ENCODE results near the gene RNF144A. TPM values are rescaled to one million over a fixed set of nuclear protein-coding genes. Genes with fewer than 3 reads are reported as not detected.

Gene RNF144A
- total and polyA plus RNA-seq, 2 donors (not counting 1 experiment from before 2014, with no cell fraction given), result 1.2 to 1.6 TPM

DNA sequence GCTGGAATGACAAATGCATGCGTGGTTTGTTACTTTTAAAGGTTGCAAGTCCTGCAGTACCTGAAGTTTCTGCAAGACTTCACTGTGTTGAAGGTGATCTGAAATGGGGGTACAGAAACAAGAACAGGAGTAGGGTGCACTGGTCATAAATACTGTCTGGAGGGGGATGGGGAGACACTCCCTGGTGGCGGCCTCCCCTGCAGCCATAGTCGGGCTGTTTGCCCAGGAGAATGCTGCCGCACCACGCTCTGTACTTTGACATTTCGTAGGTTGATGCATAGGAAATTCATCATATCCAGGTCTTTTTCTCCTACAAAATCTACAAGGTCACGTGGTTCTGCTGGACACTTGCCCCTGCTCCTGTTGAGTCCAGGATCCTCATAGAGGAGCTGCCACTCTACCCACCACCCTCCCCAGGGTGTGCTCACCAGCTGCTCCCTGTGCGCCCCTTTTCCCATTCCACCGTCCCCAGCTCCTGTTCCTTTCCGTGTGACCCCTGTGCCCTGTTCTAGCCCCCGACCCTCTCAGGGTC, 103.8 kb downstream of the RNF144A start:
- H3K4me3 ChIP-seq (ENCODE audit: control extremely low read depth in 1 of 5, extremely low read depth in 1 of 5, insufficient read depth in 1 of 5, low read depth in 2 of 5, low read length in 4 of 5), result no peak overlapping the region
- H3K36me3 ChIP-seq (replicated peaks in 1 of 2; ENCODE audit: control extremely low read depth in 1 of 2, control insufficient read depth in 1 of 2, extremely low read depth in 1 of 2, insufficient read depth in 2 of 2, low read length in 1 of 2), result no peaks in the 10 kb centered on the region
- H3K9me3 ChIP-seq (ENCODE audit: control extremely low read depth in 1 of 3, control insufficient read depth in 2 of 3, insufficient read depth in 1 of 3, low read length in 2 of 3), result no peaks in the 10 kb centered on the region
- no peak overlapping the region for H2AFZ ChIP-seq (ENCODE audit: insufficient read depth, low read depth, low read length, poor library complexity, severe bottlenecking)
- H3K4me2 ChIP-seq (replicated peaks; ENCODE audit: low read depth, low read length, poor library complexity, severe bottlenecking), result no peak overlapping the region
- Mint-ChIP-seq H3K27me3 (no peaks in the 10 kb centered on the region), H3K4me1 (no peaks in the 10 kb centered on the region), H3K9me3 (ENCODE audit: insufficient read depth) (no peaks in the 10 kb centered on the region), H3K27ac (no peak overlapping the region), H3K4me3 (no peak overlapping the region)
- H3K27ac ChIP-seq (ENCODE audit: low read length in 2 of 2), result no peak overlapping the region
- no peaks in the 10 kb centered on the region for H3K79me2 ChIP-seq (ENCODE audit: control insufficient read depth, insufficient read depth, low read length)
- H4K20me1 ChIP-seq (ENCODE audit: control insufficient read depth, insufficient read depth, low read length, poor library complexity, severe bottlenecking), result no peaks in the 10 kb centered on the region
- H3K9ac ChIP-seq (ENCODE audit: low read length), result no peak overlapping the region
- no peak for ATAC-seq (ENCODE audit: low read depth)
- TF ChIP-seq, protein P1, sequence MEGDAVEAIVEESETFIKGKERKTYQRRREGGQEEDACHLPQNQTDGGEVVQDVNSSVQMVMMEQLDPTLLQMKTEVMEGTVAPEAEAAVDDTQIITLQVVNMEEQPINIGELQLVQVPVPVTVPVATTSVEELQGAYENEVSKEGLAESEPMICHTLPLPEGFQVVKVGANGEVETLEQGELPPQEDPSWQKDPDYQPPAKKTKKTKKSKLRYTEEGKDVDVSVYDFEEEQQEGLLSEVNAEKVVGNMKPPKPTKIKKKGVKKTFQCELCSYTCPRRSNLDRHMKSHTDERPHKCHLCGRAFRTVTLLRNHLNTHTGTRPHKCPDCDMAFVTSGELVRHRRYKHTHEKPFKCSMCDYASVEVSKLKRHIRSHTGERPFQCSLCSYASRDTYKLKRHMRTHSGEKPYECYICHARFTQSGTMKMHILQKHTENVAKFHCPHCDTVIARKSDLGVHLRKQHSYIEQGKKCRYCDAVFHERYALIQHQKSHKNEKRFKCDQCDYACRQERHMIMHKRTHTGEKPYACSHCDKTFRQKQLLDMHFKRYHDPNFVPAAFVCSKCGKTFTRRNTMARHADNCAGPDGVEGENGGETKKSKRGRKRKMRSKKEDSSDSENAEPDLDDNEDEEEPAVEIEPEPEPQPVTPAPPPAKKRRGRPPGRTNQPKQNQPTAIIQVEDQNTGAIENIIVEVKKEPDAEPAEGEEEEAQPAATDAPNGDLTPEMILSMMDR (IDR thresholded peaks at IDR 0.05), result no peak
- no peak for TF ChIP-seq EZH2 (IDR thresholded peaks at IDR 0.05; ENCODE audit: borderline replicate concordance, insufficient read depth, low read depth, low read length, poor library complexity, severe bottlenecking)
- POLR2A ChIA-PET, result no interaction called here
- CTCF ChIA-PET, result interaction anchor here (1.7 kb wide), 1 partner anchor 8 kb away, joined by 7 read pairs; no protein-coding TSS in a partner anchor
- 80% methylated on average over 11 of the region's 11 CpGs for WGBS (ENCODE audit: insufficient coverage)
- no peak for DNase-seq
- no peaks in the 10 kb centered on the region for H3K4me1 ChIP-seq (ENCODE audit: control insufficient read depth in 2 of 2, insufficient read depth in 2 of 2, low read length in 2 of 2)
- H3K27me3 ChIP-seq (replicated peaks in 1 of 4; ENCODE audit: control extremely low read depth in 1 of 4, control insufficient read depth in 3 of 4, insufficient read depth in 4 of 4, low read length in 3 of 4), result no peaks in the 10 kb centered on the region
- intact Hi-C loops (cut with micrococcal nuclease), result no loop called here

DNA sequence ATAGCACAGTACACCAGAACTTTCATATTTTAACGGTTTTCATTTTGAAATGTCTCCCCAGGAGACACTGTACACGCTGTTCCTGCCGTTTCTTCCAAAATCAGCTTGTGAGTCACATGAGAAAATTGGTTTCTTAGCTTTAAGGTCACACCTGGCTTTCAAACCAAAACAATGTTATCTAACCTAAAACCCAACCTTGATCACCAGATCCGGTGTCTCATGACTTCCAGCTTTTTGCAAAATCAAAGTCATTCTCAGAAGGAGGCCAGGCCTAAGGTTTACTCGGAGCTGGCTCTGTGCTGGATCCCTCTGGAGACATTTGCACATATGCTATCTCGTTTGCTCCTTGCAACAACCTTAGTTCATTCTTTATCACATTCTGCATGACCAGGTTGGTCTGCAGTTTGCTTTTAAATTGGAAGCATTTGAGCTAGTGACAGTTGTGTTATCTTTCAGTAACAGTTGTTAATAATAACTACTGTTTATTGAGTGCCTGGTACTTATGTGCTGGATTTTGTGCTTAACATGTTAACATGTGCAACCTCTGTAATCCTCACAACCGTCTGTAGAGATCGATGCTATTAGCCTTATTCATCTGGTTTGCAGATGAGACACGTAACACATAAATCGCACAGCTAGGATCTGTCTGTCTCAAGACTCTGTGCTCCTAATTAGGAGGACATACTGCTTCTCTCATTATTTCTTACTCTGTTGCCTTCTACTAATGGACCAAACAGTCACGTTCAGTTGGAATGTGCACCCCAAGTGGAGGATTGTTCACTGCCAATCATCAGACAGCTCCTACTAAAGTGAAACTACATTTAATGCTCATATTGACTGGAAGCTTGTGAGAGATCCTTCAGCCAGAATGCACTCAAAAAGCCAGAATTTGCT, 105.5 kb downstream of the RNF144A start:
- Histone ChIP-seq H3K36me3 (replicated peaks in 1 of 2; ENCODE audit: control extremely low read depth in 1 of 2, control insufficient read depth in 1 of 2, extremely low read depth in 1 of 2, insufficient read depth in 2 of 2, low read length in 1 of 2) (no peaks in the 10 kb centered on the region), H4K20me1 (ENCODE audit: control insufficient read depth, insufficient read depth, low read length, poor library complexity, severe bottlenecking) (no peaks in the 10 kb centered on the region), H3K79me2 (ENCODE audit: control insufficient read depth, insufficient read depth, low read length) (no peaks in the 10 kb centered on the region), H3K27me3 (replicated peaks in 1 of 4; ENCODE audit: control extremely low read depth in 1 of 4, control insufficient read depth in 3 of 4, insufficient read depth in 4 of 4, low read length in 3 of 4) (no peaks in the 10 kb centered on the region), H3K4me2 (replicated peaks; ENCODE audit: low read depth, low read length, poor library complexity, severe bottlenecking) (no peak overlapping the region), H3K9me3 (ENCODE audit: control extremely low read depth in 1 of 3, control insufficient read depth in 2 of 3, insufficient read depth in 1 of 3, low read length in 2 of 3) (no peaks in the 10 kb centered on the region), H3K9ac (ENCODE audit: low read length) (no peak overlapping the region), H3K4me3 (ENCODE audit: control extremely low read depth in 1 of 5, extremely low read depth in 1 of 5, insufficient read depth in 1 of 5, low read depth in 2 of 5, low read length in 4 of 5) (no peak overlapping the region), H3K27ac (ENCODE audit: low read length in 2 of 2) (no peak overlapping the region), H3K4me1 (ENCODE audit: control insufficient read depth in 2 of 2, insufficient read depth in 2 of 2, low read length in 2 of 2) (no peaks in the 10 kb centered on the region), H2AFZ (ENCODE audit: insufficient read depth, low read depth, low read length, poor library complexity, severe bottlenecking) (no peak overlapping the region)
- WGBS (ENCODE audit: insufficient coverage), result 99% methylated on average over 9 of the region's 11 CpGs
- POLR2A ChIA-PET, result no interaction called here
- Mint-ChIP-seq H3K27ac (no peak overlapping the region), H3K9me3 (ENCODE audit: insufficient read depth) (no peaks in the 10 kb centered on the region), H3K4me1 (no peaks in the 10 kb centered on the region), H3K4me3 (no peak overlapping the region), H3K27me3 (no peaks in the 10 kb centered on the region)
- no peak for DNase-seq
- intact Hi-C loops (cut with micrococcal nuclease), result no loop called here
- no peak for TF ChIP-seq EZH2 (IDR thresholded peaks at IDR 0.05; ENCODE audit: borderline replicate concordance, insufficient read depth, low read depth, low read length, poor library complexity, severe bottlenecking)
- TF ChIP-seq, protein P1 (IDR thresholded peaks at IDR 0.05), result no peak
- CTCF ChIA-PET, result interaction anchor here (1.7 kb wide), 2 partner anchors 9 to 10 kb away, joined by 6 to 7 read pairs; no protein-coding TSS in a partner anchor
- ATAC-seq (ENCODE audit: low read depth), result no peak
